C4-2B (cell line): Measurements from ENCODE around the gene PHLPP1.

Source experiments
- CTCF ChIP-seq: fragments of 450-650 bp; conservative IDR thresholded peaks from 2 replicates; pipeline ENCODE4 v1.5.1; 2017; ENCODE audit warnings: mild to moderate bottlenecking
- ZFX ChIP-seq: fragments of 450-650 bp; IDR thresholded peaks from 2 replicates; pipeline ENCODE4 v1.6.1; 2017

- no peak for TF ChIP-seq CTCF
- no peak for TF ChIP-seq ZFX
Observed at GRCh38 chr18:62829936-62830335, 114.6 kb downstream of the PHLPP1 start.
